Body of pancreas (tissue), 4 donors: ENCODE results near the gene MRPL27. TPM values are rescaled to one million over a fixed set of nuclear protein-coding genes. Genes with fewer than 3 reads are reported as not detected.

Experiments used
- ATAC-seq: fragments of 150-250 bp; one replicate; pipeline ENCODE4 v1.9.1; 2016
- DNase-seq, 4 donors: peaks; one replicate each; pipeline ENCODE4 v3.0.0-alpha.2; 2019
- H3K27ac ChIP-seq, 4 donors: fragments of 200-600 bp; sonication (generic); 1 replicate in 3 of 4; 2 replicates in 1 of 4; pipeline versions ENCODE4 v1.5.1 to v1.6.1; 2016 to 2019; ENCODE audit warnings: mild to moderate bottlenecking in 1 of 4, mixed read lengths in 1 of 4, moderate library complexity in 1 of 4
- H3K27me3 ChIP-seq, 2 donors: fragments of 200-600 bp; sonication (generic); one replicate each; pipeline ENCODE4 v1.6.0; 2016; ENCODE audit warnings: mild to moderate bottlenecking in 1 of 2
- H3K36me3 ChIP-seq, 2 donors: fragments of 200-600 bp; sonication (generic); replicated peaks in 1 of 2; 2 replicates each; pipeline ENCODE4 v1.5.1; 2016; ENCODE audit warnings: low read depth in 2 of 2; ENCODE audit not compliant: insufficient read depth in 1 of 2
- H3K4me1 ChIP-seq: fragments of 200-600 bp; sonication (generic); one replicate; pipeline ENCODE4 v1.6.0; 2016
- H3K4me3 ChIP-seq, 2 donors: fragments of 200-600 bp; sonication (generic); 1 replicate in 1 of 2; 2 replicates in 1 of 2; pipeline ENCODE4 v1.5.1; 2016 to 2019
- H3K9me3 ChIP-seq, 3 donors: fragments of 200-600 bp; sonication (generic); 1 replicate in 2 of 3; 2 replicates in 1 of 3; pipeline ENCODE4 v1.5.1; 2016
- CTCF ChIP-seq, 7 experiments: fragments of 450-650 bp in 4 of 7; fragments of 200-600 bp in 3 of 7; sonication (generic) in 3 of 7; IDR thresholded peaks; one replicate each; pipeline ENCODE4 v1.5.1; 2016 to 2019; ENCODE audit warnings: antibody characterized with exemption in 7 of 7
- POLR2A ChIP-seq, 3 donors: fragments of 450-650 bp; IDR thresholded peaks; one replicate each; pipeline ENCODE4 v1.6.1; 2016; ENCODE audit warnings: antibody characterized with exemption in 3 of 3, mild to moderate bottlenecking in 2 of 3
- WGBS, 2 donors: methylation state at CpG; one replicate each; pipeline ENCODE4 v1.1.5; 2017; 5-methylcytosine and 5-hydroxymethylcytosine counted together
- intact Hi-C: fragments of 100-400 bp; cut with DNase I; formaldehyde crosslinking; loops from one replicate; pipeline ENCODE4 v1.15.1; 2023
- total RNA-seq, 2 donors: library from RNA; depleted of rRNA; stranded (reverse); fragments of >200 nt; gene quantifications; one replicate each; pipeline ENCODE4 v1.1.0, GENCODE V29; 2016

MRPL27 gene
- total RNA-seq, 2 donors from 2014 or later: 26.5 to 31.3 TPM

DNA sequence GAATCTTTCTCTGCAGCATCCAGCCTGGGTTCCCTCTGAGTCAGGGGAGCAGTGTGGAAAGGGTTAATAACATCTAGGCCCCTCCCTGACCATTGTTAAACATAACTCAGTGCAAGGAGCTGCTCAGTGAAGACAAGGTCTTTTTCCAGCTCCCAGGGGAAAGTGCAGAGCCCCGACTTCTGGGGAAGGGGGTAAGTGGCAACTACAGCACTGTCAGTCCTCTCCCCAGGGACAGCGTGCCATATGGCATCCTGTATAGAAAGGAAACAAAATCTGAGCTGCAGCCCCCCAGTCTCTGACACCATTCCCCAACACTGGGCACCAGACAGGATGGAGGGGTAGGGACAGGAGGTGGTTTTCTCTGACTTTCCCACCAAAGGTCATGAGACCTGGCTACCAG, 7.8 kb downstream of the MRPL27 start:
- no peak for ATAC-seq
- 71 to 75% methylated on average over 2 of the region's 2 CpGs for WGBS, 2 donors
- TF ChIP-seq CTCF (IDR thresholded peaks at IDR 0.05): no peak
- TF ChIP-seq POLR2A (IDR thresholded peaks at IDR 0.05): no peak
- Histone ChIP-seq H3K9me3 (no peaks in the 10 kb centered on the region), H3K36me3 (peaks cover 11 to 21% of the 10 kb centered on the region in 2 donors), H3K27me3 (no peaks in the 10 kb centered on the region), H3K4me1 (peaks cover 8% of the 10 kb centered on the region), H3K4me3 (no peak overlapping the region), H3K27ac (no peak overlapping the region)
- intact Hi-C loops: loop anchor here (10.0 kb wide), 1 partner anchor 110 kb away; the partner anchor contains the start of gene RSAD1
- DNase-seq: no peak

- H3K27me3 ChIP-seq: no peaks in the 10 kb centered on the region
- 83 to 92% methylated on average over 5 to 9 of the region's 9 CpGs for WGBS, 2 donors
- DNase-seq (no peak), ATAC-seq (no peak)
- TF ChIP-seq CTCF (IDR thresholded peaks at IDR 0.05): no peak
- TF ChIP-seq POLR2A (IDR thresholded peaks at IDR 0.05): no peak
- H3K36me3 ChIP-seq: peaks cover 8 to 17% of the 10 kb centered on the region in 2 donors
- no peak overlapping the region for H3K27ac ChIP-seq
- no peaks in the 10 kb centered on the region for H3K9me3 ChIP-seq
- H3K4me3 ChIP-seq: no peak overlapping the region
- intact Hi-C loops: loop anchor here (10.0 kb wide), 1 partner anchor 110 kb away; the partner anchor contains the start of gene RSAD1
- peaks cover 8% of the 10 kb centered on the region for H3K4me1 ChIP-seq
These were observed 8.3 kb downstream of the MRPL27 start for GRCh38 chr17:50364715-50365114.

DNA sequence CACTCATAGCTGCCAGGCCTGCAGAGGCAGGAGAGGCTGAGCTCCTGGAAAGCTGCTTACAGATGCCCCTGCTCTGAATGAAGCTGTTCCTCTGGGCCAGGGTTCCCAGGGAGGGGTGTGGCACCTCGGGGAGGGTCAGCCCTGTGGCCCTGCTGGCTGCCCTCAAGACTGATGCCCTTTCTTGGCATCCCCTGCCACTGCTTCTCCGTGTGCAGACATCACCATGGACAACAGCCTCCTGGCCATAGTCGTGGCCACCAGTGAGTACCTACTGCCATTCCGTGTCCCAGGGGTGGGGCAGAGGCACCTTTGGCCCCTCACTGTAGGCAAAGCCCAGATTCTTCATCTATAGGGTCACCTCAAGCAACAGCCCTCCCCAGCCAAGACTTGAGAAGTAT, 8.9 kb downstream of the MRPL27 start:
- Histone ChIP-seq H3K9me3 (no peaks in the 10 kb centered on the region), H3K27ac (no peak overlapping the region), H3K27me3 (no peaks in the 10 kb centered on the region), H3K36me3 (peaks cover under 1 to 13% of the 10 kb centered on the region in 2 donors), H3K4me3 (no peak overlapping the region), H3K4me1 (peaks cover 13% of the 10 kb centered on the region)
- TF ChIP-seq CTCF (IDR thresholded peaks at IDR 0.05): no peak
- TF ChIP-seq POLR2A (IDR thresholded peaks at IDR 0.05): no peak
- DNase-seq: no peak
- 67% methylated on average over 4 of the region's 4 CpGs; no CpG with 5 or more reads in 1 of the 2 donors for WGBS, 2 donors
- ATAC-seq: no peak
- intact Hi-C loops: loop anchor here (10.0 kb wide), 1 partner anchor 111 kb away; the partner anchor contains the start of gene RSAD1

GRCh38 chr17:50363217-50364060, 9.5 kb downstream of the MRPL27 start:
- Histone ChIP-seq H3K27ac (no peak overlapping the region), H3K4me1 (peaks cover 17% of the 10 kb centered on the region), H3K9me3 (no peaks in the 10 kb centered on the region), H3K36me3 (peaks cover 0 to 13% of the 10 kb centered on the region in 2 donors), H3K27me3 (no peaks in the 10 kb centered on the region), H3K4me3 (no peak overlapping the region)
- intact Hi-C loops: loop anchor here (10.0 kb wide), 1 partner anchor 111 kb away; the partner anchor contains the start of gene RSAD1
- TF ChIP-seq CTCF (IDR thresholded peaks at IDR 0.05): no peak
- no peak for TF ChIP-seq POLR2A (IDR thresholded peaks at IDR 0.05)
- ATAC-seq (no peak), DNase-seq (no peak)
- WGBS, 2 donors: 62% methylated on average over 8 of the region's 8 CpGs
